ENCODE data around the gene N4BP2L2. TPM values are rescaled to one million over a fixed set of nuclear protein-coding genes. Genes with fewer than 3 reads are reported as not detected.
A peak's percentile ranks its signal among the peaks of the same experiment; 100 is the strongest.

N4BP2L2 gene
- total and polyA plus RNA-seq, 2 of the 13 experiments (the other 11 are each of a cell fraction or from before 2014, with no cell fraction given) = 58.9 to 81.2 TPM

- TF ChIP-seq, protein P1, sequence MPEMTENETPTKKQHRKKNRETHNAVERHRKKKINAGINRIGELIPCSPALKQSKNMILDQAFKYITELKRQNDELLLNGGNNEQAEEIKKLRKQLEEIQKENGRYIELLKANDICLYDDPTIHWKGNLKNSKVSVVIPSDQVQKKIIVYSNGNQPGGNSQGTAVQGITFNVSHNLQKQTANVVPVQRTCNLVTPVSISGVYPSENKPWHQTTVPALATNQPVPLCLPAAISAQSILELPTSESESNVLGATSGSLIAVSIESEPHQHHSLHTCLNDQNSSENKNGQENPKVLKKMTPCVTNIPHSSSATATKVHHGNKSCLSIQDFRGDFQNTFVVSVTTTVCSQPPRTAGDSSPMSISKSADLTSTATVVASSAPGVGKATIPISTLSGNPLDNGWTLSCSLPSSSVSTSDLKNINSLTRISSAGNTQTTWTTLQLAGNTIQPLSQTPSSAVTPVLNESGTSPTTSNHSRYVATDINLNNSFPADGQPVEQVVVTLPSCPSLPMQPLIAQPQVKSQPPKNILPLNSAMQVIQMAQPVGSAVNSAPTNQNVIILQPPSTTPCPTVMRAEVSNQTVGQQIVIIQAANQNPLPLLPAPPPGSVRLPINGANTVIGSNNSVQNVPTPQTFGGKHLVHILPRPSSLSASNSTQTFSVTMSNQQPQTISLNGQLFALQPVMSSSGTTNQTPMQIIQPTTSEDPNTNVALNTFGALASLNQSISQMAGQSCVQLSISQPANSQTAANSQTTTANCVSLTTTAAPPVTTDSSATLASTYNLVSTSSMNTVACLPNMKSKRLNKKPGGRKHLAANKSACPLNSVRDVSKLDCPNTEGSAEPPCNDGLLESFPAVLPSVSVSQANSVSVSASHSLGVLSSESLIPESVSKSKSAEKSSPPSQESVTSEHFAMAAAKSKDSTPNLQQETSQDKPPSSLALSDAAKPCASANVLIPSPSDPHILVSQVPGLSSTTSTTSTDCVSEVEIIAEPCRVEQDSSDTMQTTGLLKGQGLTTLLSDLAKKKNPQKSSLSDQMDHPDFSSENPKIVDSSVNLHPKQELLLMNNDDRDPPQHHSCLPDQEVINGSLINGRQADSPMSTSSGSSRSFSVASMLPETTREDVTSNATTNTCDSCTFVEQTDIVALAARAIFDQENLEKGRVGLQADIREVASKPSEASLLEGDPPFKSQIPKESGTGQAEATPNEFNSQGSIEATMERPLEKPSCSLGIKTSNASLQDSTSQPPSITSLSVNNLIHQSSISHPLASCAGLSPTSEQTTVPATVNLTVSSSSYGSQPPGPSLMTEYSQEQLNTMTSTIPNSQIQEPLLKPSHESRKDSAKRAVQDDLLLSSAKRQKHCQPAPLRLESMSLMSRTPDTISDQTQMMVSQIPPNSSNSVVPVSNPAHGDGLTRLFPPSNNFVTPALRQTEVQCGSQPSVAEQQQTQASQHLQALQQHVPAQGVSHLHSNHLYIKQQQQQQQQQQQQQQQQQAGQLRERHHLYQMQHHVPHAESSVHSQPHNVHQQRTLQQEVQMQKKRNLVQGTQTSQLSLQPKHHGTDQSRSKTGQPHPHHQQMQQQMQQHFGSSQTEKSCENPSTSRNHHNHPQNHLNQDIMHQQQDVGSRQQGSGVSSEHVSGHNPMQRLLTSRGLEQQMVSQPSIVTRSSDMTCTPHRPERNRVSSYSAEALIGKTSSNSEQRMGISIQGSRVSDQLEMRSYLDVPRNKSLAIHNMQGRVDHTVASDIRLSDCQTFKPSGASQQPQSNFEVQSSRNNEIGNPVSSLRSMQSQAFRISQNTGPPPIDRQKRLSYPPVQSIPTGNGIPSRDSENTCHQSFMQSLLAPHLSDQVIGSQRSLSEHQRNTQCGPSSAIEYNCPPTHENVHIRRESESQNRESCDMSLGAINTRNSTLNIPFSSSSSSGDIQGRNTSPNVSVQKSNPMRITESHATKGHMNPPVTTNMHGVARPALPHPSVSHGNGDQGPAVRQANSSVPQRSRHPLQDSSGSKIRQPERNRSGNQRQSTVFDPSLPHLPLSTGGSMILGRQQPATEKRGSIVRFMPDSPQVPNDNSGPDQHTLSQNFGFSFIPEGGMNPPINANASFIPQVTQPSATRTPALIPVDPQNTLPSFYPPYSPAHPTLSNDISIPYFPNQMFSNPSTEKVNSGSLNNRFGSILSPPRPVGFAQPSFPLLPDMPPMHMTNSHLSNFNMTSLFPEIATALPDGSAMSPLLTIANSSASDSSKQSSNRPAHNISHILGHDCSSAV (CRISPR knock-in tag; IDR thresholded peaks at IDR 0.05; ENCODE audit: borderline replicate concordance) = no peak
- TF ChIP-seq, protein P2, sequence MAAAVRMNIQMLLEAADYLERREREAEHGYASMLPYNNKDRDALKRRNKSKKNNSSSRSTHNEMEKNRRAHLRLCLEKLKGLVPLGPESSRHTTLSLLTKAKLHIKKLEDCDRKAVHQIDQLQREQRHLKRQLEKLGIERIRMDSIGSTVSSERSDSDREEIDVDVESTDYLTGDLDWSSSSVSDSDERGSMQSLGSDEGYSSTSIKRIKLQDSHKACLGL (CRISPR knock-in tag; IDR thresholded peaks at IDR 0.05) = peak; percentile 53; the same call in 1 of the 2 replicates
- TF ChIP-seq LCORL (IDR thresholded peaks at IDR 0.05) (no peak), LCORL (CRISPR knock-in tag; IDR thresholded peaks at IDR 0.05) (peak; percentile 66; the same call in 1 of the 2 replicates), SAP130 (CRISPR knock-in tag; IDR thresholded peaks at IDR 0.05; ENCODE audit: low read depth) (peak; percentile 59)
- TF ChIP-seq, protein P3, sequence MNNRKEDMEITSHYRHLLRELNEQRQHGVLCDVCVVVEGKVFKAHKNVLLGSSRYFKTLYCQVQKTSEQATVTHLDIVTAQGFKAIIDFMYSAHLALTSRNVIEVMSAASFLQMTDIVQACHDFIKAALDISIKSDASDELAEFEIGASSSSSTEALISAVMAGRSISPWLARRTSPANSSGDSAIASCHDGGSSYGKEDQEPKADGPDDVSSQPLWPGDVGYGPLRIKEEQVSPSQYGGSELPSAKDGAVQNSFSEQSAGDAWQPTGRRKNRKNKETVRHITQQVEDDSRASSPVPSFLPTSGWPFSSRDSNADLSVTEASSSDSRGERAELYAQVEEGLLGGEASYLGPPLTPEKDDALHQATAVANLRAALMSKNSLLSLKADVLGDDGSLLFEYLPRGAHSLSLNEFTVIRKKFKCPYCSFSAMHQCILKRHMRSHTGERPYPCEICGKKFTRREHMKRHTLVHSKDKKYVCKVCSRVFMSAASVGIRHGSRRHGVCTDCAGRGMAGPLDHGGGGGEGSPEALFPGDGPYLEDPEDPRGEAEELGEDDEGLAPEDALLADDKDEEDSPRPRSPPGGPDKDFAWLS (CRISPR knock-in tag; IDR thresholded peaks at IDR 0.05; ENCODE audit: borderline replicate concordance) = no peak
- TF ChIP-seq, protein P4, sequence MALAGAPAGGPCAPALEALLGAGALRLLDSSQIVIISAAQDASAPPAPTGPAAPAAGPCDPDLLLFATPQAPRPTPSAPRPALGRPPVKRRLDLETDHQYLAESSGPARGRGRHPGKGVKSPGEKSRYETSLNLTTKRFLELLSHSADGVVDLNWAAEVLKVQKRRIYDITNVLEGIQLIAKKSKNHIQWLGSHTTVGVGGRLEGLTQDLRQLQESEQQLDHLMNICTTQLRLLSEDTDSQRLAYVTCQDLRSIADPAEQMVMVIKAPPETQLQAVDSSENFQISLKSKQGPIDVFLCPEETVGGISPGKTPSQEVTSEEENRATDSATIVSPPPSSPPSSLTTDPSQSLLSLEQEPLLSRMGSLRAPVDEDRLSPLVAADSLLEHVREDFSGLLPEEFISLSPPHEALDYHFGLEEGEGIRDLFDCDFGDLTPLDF (CRISPR knock-in tag; IDR thresholded peaks at IDR 0.05) = peak; percentile 38; the same call in 1 of the 2 replicates
- TF ChIP-seq, protein P5, sequence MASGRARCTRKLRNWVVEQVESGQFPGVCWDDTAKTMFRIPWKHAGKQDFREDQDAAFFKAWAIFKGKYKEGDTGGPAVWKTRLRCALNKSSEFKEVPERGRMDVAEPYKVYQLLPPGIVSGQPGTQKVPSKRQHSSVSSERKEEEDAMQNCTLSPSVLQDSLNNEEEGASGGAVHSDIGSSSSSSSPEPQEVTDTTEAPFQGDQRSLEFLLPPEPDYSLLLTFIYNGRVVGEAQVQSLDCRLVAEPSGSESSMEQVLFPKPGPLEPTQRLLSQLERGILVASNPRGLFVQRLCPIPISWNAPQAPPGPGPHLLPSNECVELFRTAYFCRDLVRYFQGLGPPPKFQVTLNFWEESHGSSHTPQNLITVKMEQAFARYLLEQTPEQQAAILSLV (CRISPR knock-in tag; IDR thresholded peaks at IDR 0.05; ENCODE audit: borderline replicate concordance) = 0 out of 2 replicates have a peak, but pooled peaks have one; percentile 10
- TF ChIP-seq, protein P6, sequence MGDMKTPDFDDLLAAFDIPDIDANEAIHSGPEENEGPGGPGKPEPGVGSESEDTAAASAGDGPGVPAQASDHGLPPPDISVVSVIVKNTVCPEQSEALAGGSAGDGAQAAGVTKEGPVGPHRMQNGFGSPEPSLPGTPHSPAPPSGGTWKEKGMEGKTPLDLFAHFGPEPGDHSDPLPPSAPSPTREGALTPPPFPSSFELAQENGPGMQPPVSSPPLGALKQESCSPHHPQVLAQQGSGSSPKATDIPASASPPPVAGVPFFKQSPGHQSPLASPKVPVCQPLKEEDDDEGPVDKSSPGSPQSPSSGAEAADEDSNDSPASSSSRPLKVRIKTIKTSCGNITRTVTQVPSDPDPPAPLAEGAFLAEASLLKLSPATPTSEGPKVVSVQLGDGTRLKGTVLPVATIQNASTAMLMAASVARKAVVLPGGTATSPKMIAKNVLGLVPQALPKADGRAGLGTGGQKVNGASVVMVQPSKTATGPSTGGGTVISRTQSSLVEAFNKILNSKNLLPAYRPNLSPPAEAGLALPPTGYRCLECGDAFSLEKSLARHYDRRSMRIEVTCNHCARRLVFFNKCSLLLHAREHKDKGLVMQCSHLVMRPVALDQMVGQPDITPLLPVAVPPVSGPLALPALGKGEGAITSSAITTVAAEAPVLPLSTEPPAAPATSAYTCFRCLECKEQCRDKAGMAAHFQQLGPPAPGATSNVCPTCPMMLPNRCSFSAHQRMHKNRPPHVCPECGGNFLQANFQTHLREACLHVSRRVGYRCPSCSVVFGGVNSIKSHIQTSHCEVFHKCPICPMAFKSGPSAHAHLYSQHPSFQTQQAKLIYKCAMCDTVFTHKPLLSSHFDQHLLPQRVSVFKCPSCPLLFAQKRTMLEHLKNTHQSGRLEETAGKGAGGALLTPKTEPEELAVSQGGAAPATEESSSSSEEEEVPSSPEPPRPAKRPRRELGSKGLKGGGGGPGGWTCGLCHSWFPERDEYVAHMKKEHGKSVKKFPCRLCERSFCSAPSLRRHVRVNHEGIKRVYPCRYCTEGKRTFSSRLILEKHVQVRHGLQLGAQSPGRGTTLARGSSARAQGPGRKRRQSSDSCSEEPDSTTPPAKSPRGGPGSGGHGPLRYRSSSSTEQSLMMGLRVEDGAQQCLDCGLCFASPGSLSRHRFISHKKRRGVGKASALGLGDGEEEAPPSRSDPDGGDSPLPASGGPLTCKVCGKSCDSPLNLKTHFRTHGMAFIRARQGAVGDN (CRISPR knock-in tag; IDR thresholded peaks at IDR 0.05) = peak; percentile 82
Measured at GRCh38 chr13:32426990-32427851, 111.4 kb downstream of the N4BP2L2 start (continued).
